HCT116 (cell line): ENCODE measurements around the gene ADAMTSL2. TPM values are rescaled to one million over a fixed set of nuclear protein-coding genes. Genes with fewer than 3 reads are reported as not detected.

Experiments used
- ATAC-seq: fragments of 200-7000 bp; cut with Tn5 transposase; 2 replicates; pipeline ENCODE4 v1.9.1; 2020; ENCODE audit warnings: mild to moderate bottlenecking, moderate library complexity
- BruUV-seq: library from RNA; stranded (reverse); fragments of 400-500 nt; replicated peaks from 2 replicates; lab custom pipeline; 2021; lab: Mats Ljungman, UMichigan
- CTCF ChIA-PET: fragments of 300-600 bp; sonication (Branson Sonifier 250); formaldehyde crosslinking; loops from one replicate; lab custom pipeline; 2021; ENCODE audit warnings: antibody characterized with exemption; lab: Charles Lee
- POLR2A ChIA-PET: fragments of 300-600, 350-600 bp; sonication (Branson Sonifier 250); formaldehyde crosslinking; loops from one replicate; lab custom pipeline; 2021; ENCODE audit warnings: antibody characterized with exemption; lab: Charles Lee
- RAD21 ChIA-PET, 2 experiments: fragments of 300-600 bp; sonication (Branson Sonifier 250); formaldehyde crosslinking; loops; one replicate each; lab custom pipeline; 2023; ENCODE audit warnings: low total read pairs in 2 of 2; ENCODE audit not compliant: uncharacterized antibody in 2 of 2, unreplicated experiment in 2 of 2, low non-redundant PET in 1 of 2; lab: Charles Lee
- DNase-seq: peaks from one replicate; pipeline ENCODE4 v3.0.0-alpha.2; 2010; ENCODE audit warnings: low read depth, low spot score
- H2AFZ ChIP-seq: fragments of 200-600 bp; shearing (Covaris generic), sonication (generic); 2 replicates; pipeline ENCODE4 v1.6.1; 2017; ENCODE audit warnings: low read depth, mixed run types, mixed read lengths, antibody characterized with exemption, low read length; ENCODE audit not compliant: poor library complexity, severe bottlenecking
- H3K27ac ChIP-seq: 2 replicates; pipeline ENCODE4 v1.5.1; 2012; ENCODE audit warnings: low read depth, low read length
- H3K27me3 ChIP-seq: fragments of 200-600 bp; sonication (generic); 2 replicates; pipeline ENCODE4 v1.6.1; 2016; ENCODE audit warnings: mixed run types, low read length, mixed read lengths; ENCODE audit not compliant: insufficient read depth
- H3K36me3 ChIP-seq, 2 experiments: fragments of 200-500 bp in 1 of 2; fragments of 200-600 bp in 1 of 2; sonication (Bioruptor generic) in 1 of 2; sonication (generic) in 1 of 2; 2 replicates each; pipeline versions ENCODE4 v1.5.1 to v1.6.1; 2014 to 2016; ENCODE audit warnings: low read length in 2 of 2, inconsistent platforms in 1 of 2, mixed read lengths in 1 of 2, mixed run types in 1 of 2; ENCODE audit not compliant: insufficient read depth in 2 of 2, control insufficient read depth in 1 of 2
- H3K4me1 ChIP-seq, 2 experiments: fragments of 200-600 bp in 1 of 2; sonication (generic) in 1 of 2; 2 replicates each; pipeline versions ENCODE4 v1.5.1 to v1.6.1; 2012 to 2017; ENCODE audit warnings: low read length in 2 of 2, inconsistent platforms in 1 of 2, mild to moderate bottlenecking in 1 of 2, mixed read lengths in 1 of 2, mixed run types in 1 of 2, moderate library complexity in 1 of 2; ENCODE audit not compliant: insufficient read depth in 2 of 2, control insufficient read depth in 1 of 2
- H3K4me2 ChIP-seq: fragments of 200-600 bp; sonication (generic); 2 replicates; pipeline ENCODE4 v1.6.1; 2017; ENCODE audit warnings: mixed run types, low read length, mixed read lengths
- H3K4me3 ChIP-seq, 2 experiments: fragments of 200-600 bp in 1 of 2; sonication (generic) in 1 of 2; replicated peaks in 1 of 2; 2 replicates each; pipeline ENCODE4 v1.5.1; 2011 to 2016; ENCODE audit warnings: low read length in 2 of 2, control low read depth in 1 of 2, low read depth in 1 of 2, mild to moderate bottlenecking in 1 of 2, mixed read lengths in 1 of 2, mixed run types in 1 of 2
- H3K79me2 ChIP-seq: fragments of 200-600 bp; sonication (generic); 2 replicates; pipeline ENCODE4 v1.6.1; 2017; ENCODE audit warnings: mild to moderate bottlenecking, mixed run types, low read length, moderate library complexity, mixed read lengths; ENCODE audit not compliant: insufficient read depth
- H3K9ac ChIP-seq: fragments of 200-600 bp; sonication (generic); 2 replicates; pipeline ENCODE4 v1.6.1; 2016; ENCODE audit warnings: low read length, mixed read lengths
- H3K9me2 ChIP-seq: fragments of 200-600 bp; sonication (generic), shearing (Covaris generic); 2 replicates; pipeline ENCODE4 v1.6.1; 2017; ENCODE audit warnings: mixed run types, mild to moderate bottlenecking, moderate library complexity; ENCODE audit not compliant: insufficient read depth
- H3K9me3 ChIP-seq, 2 experiments: fragments of 200-500 bp in 1 of 2; fragments of 200-600 bp in 1 of 2; sonication (Bioruptor generic) in 1 of 2; sonication (generic) in 1 of 2; 2 replicates each; pipeline ENCODE4 v1.6.1; 2014 to 2017; ENCODE audit warnings: low read length in 2 of 2, mixed read lengths in 2 of 2, inconsistent platforms in 1 of 2, low read depth in 1 of 2, mild to moderate bottlenecking in 1 of 2, mixed run types in 1 of 2, moderate library complexity in 1 of 2; ENCODE audit not compliant: control insufficient read depth in 1 of 2, insufficient read depth in 1 of 2
- H4K20me1 ChIP-seq: fragments of 200-600 bp; sonication (generic), shearing (Covaris generic); 2 replicates; pipeline ENCODE4 v1.6.1; 2017; ENCODE audit warnings: mixed run types, mild to moderate bottlenecking, moderate library complexity; ENCODE audit not compliant: insufficient read depth
- ATF3 ChIP-seq: IDR thresholded peaks from 2 replicates; pipeline ENCODE4 v1.6.1; 2012
- CTCF ChIP-seq, 3 experiments: fragments of 200-600 bp in 1 of 3; sonication (generic) in 1 of 3; IDR thresholded peaks in 2 of 3; conservative IDR thresholded peaks in 1 of 3; 2 replicates each; pipeline ENCODE4 v1.5.1; 2012 to 2017; ENCODE audit warnings: low read depth in 2 of 3, low read length in 2 of 3, antibody characterized with exemption in 1 of 3, borderline replicate concordance in 1 of 3, control low read depth in 1 of 3, mild to moderate bottlenecking in 1 of 3, mixed read lengths in 1 of 3, mixed run types in 1 of 3, moderate library complexity in 1 of 3; ENCODE audit not compliant: insufficient read depth in 1 of 3
- EZH2phosphoT487 ChIP-seq: fragments of 200-600 bp; IDR thresholded peaks from 2 replicates; pipeline ENCODE4 v1.6.1; 2018; ENCODE audit warnings: antibody characterized with exemption, borderline replicate concordance
- MAX ChIP-seq: IDR thresholded peaks from 2 replicates; pipeline ENCODE4 v1.6.1; 2012
- POLR2AphosphoS5 ChIP-seq: IDR thresholded peaks from 2 replicates; pipeline ENCODE4 v1.6.1; 2011; ENCODE audit warnings: mild to moderate bottlenecking, low read depth, low read length, moderate library complexity
- ZBTB33 ChIP-seq: IDR thresholded peaks from 2 replicates; pipeline ENCODE4 v1.6.1; 2011; ENCODE audit warnings: mild to moderate bottlenecking, low read length, moderate library complexity; ENCODE audit not compliant: insufficient replicate concordance; ENCODE audit errors: extremely low read depth
- intact Hi-C: fragments of 100-400 bp; cut with micrococcal nuclease; formaldehyde crosslinking; loops from 2 replicates; pipeline ENCODE4 v1.10.0; 2022
- total RNA-seq: library from RNA; stranded (reverse); gene quantifications from one replicate; pipeline ENCODE4 v1.2.1, GENCODE V29; 2021; ENCODE audit not compliant: unreplicated experiment

The ADAMTSL2 gene
- total RNA-seq, 1 experiment from 2014 or later = not detected

- intact Hi-C loops = loop anchor here (5.0 kb wide), 2 partner anchors 130 to 150 kb away; partner anchors contain the start of genes SURF1, SURF2 and SURF6
- H3K9me3 ChIP-seq = no peaks in the 10 kb centered on the region
- no TSS peak for BruUV-seq
- CTCF ChIA-PET = interaction anchor here (1.4 to 1.8 kb wide), 2 partner anchors 28 to 110 kb away, joined by 3 to 7 read pairs; partner anchors contain the start of gene CACFD1
- ATAC-seq = no peak
- no peaks in the 10 kb centered on the region for H4K20me1 ChIP-seq
- H3K4me2 ChIP-seq = no peak overlapping the region
- no peaks in the 10 kb centered on the region for H3K9me2 ChIP-seq
- H2AFZ ChIP-seq = no peak overlapping the region
- no peaks in the 10 kb centered on the region for H3K27me3 ChIP-seq
- H3K4me1 ChIP-seq = peaks cover 17 to 22% of the 10 kb centered on the region in 2 experiments; a peak in 3 of 4 replicates
- DNase-seq = no peak
- H3K9ac ChIP-seq = no peak overlapping the region
- no peaks in the 10 kb centered on the region for H3K36me3 ChIP-seq
- no peaks in the 10 kb centered on the region for H3K79me2 ChIP-seq
- POLR2A ChIA-PET = no interaction called here
- H3K27ac ChIP-seq = no peak overlapping the region
- RAD21 ChIA-PET = interaction anchor here in 1 of 2 experiments (1.1 kb wide), 1 partner anchor 28 kb away, joined by 5 read pairs; the partner anchor contains the start of gene CACFD1
- H3K4me3 ChIP-seq = no peak overlapping the region
- no peak for TF ChIP-seq EZH2phosphoT487
- TF ChIP-seq MAX = no peak
- no peak for TF ChIP-seq ATF3
- TF ChIP-seq POLR2AphosphoS5 = no peak
- no peak for TF ChIP-seq CTCF (IDR thresholded peaks at IDR 0.05 in 2 of 3, conservative IDR thresholded peaks at IDR 0.05 in 1 of 3; ENCODE audit: borderline replicate concordance in 1 of 3, insufficient read depth in 1 of 3, low read depth in 2 of 3, low read length in 2 of 3)
- no peak for TF ChIP-seq ZBTB33
These were observed 47.2 kb upstream of the ADAMTSL2 start for GRCh38 chr9:133487331-133487725.
